ENCODE measurements around the gene NCS1. TPM values are rescaled to one million over a fixed set of nuclear protein-coding genes. Genes with fewer than 3 reads are reported as not detected.

NCS1 gene
- total RNA-seq, 2 donors from 2014 or later: 0.12 to 0.31 TPM

DNA sequence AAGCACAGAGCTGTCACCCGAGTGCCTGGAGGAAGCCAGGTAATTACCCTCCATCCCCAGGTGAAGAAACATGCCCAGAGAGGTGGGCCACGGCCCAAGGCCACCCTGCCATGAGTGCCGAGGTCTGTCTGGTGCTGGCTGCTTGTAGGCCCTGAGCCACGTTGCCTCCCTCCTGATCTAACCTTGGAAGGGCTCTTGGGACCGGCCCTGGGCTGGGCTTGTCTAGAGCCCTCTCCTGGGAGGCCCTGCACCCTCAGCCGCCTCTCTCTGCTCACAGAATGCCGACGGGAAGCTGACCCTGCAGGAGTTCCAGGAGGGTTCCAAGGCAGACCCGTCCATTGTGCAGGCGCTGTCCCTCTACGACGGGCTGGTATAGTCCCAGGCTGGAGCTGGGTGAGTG is 53.9 kb downstream of the NCS1 start:
- Mint-ChIP-seq H3K36me3 (ENCODE audit: low read depth) (no peaks in the 10 kb centered on the region), H3K27ac (no peak overlapping the region), H3K4me3 (no peak overlapping the region), H3K27me3 (no peaks in the 10 kb centered on the region), H3K4me1 (no peaks in the 10 kb centered on the region)
- ATAC-seq (no peak), DNase-seq (no peak)
- H3K9me3 ChIP-seq (ENCODE audit: control insufficient read depth, low read length, poor library complexity, severe bottlenecking): peaks cover 4% of the 10 kb centered on the region

DNA sequence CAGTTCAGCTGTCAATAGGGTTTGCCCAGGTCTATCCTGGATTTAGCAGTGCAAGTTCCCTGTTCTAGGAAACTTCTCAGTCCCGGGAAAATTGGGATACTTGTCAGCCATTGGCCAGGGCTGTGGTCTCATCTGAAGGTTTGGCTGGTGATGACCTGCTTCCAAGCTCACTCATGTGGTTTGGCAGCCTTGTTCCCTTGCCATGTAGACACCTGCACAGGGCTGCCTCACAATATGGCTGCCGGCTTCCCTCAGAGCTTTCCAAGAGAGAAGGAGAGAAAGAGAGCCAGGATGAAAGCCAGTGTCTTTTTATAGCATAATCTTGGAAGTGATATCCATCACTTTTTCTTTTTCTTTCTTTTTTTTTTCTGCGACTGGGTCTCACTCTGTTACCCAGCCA is 55.6 kb downstream of the NCS1 start:
- Mint-ChIP-seq H3K4me3 (no peak overlapping the region), H3K4me1 (no peaks in the 10 kb centered on the region), H3K27ac (no peak overlapping the region), H3K27me3 (no peaks in the 10 kb centered on the region), H3K36me3 (ENCODE audit: low read depth) (no peaks in the 10 kb centered on the region)
- ATAC-seq (no peak), DNase-seq (no peak)
- H3K9me3 ChIP-seq (ENCODE audit: control insufficient read depth, low read length, poor library complexity, severe bottlenecking): peaks cover 4% of the 10 kb centered on the region

DNA sequence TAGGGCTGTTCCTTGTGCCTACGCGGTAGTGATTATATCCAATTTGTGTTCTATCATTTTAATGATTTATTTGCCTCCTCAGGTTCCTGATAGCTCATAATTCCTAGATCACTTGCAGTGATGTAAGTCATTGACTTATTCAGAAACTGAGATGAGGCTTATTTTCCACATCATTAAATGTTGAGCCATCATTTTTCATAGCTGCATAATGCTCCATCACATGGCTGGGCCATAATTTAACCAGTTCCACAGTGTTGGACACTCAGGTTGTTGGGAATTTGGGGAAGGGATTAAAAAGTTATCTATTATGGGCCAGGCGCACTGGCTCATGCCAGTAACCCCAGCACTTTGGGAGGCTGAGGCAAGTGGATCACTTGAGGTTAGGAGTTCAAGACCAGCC is 57.6 kb downstream of the NCS1 start:
- no peaks in the 10 kb centered on the region for H3K27me3 Mint-ChIP-seq

DNA sequence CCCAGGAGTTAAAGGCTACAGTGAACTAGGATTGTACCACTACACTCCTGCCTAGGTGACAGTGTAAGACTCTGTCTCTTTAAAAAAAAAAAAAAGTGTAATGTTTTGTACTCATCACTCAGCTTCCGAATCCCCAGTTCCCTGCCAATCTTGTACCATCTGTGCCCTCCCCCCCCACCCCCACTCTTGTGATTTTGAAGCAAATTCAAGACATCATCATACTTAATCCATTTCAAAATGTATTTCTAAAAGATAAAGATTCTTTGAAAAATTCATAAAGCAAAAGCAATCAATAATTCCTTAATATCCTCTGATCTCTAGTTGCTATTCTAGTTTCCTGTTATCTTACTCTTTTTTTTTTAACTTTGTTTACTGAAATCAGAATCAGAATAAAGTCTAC is 58.4 kb downstream of the NCS1 start:
- no peaks in the 10 kb centered on the region for H3K27me3 Mint-ChIP-seq
- ATAC-seq (no peak), DNase-seq (no peak)
- no peaks in the 10 kb centered on the region for H3K4me1 Mint-ChIP-seq
- no peak overlapping the region for H3K4me3 Mint-ChIP-seq
- H3K27ac Mint-ChIP-seq: no peak overlapping the region
- peaks cover 4% of the 10 kb centered on the region for H3K9me3 ChIP-seq (ENCODE audit: control insufficient read depth, low read length, poor library complexity, severe bottlenecking)
- H3K36me3 Mint-ChIP-seq (ENCODE audit: low read depth): no peaks in the 10 kb centered on the region

More for the DNA sequence above, 57.6 kb downstream of the NCS1 start:
- no peak overlapping the region for H3K4me3 Mint-ChIP-seq
- H3K36me3 Mint-ChIP-seq (ENCODE audit: low read depth): no peaks in the 10 kb centered on the region
- H3K27ac Mint-ChIP-seq: no peak overlapping the region
- DNase-seq: no peak
- no peak for ATAC-seq
- no peaks in the 10 kb centered on the region for H3K4me1 Mint-ChIP-seq
- H3K9me3 ChIP-seq (ENCODE audit: control insufficient read depth, low read length, poor library complexity, severe bottlenecking): peaks cover 4% of the 10 kb centered on the region

DNA sequence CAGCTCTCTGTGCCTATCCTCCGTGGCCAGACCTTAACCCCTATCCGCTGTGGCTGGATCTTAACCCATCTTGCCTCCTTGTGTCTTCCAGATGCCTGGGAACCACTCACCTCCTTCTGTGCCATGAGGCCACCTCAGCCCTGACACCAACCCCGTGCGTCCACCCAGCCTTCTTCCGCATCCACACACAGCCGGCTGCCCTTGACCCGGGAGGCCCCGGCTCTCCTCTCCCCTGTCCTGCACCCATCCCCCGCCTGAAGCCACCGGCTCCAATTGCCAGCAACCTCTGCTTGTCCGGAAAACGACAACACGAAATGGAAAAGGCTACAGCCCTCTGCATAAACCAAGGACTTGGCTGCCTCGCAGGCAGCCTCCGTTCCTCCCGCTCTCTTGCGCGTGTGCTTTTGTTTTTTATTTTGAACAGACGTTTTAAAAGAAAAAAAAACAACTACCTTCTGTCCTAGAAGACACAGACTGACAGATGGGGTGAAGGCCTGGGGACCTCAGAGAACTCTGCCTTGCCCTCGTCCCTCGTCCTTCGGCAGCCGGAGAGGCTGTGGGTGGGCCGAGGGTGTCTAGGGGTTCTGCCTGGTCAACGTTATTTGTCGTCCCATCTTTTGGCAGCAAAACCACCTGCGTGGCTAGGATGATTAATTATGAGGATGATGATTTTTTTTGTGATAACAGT is 60.8 kb downstream of the NCS1 start:
- no peak overlapping the region for H3K27ac Mint-ChIP-seq

DNA sequence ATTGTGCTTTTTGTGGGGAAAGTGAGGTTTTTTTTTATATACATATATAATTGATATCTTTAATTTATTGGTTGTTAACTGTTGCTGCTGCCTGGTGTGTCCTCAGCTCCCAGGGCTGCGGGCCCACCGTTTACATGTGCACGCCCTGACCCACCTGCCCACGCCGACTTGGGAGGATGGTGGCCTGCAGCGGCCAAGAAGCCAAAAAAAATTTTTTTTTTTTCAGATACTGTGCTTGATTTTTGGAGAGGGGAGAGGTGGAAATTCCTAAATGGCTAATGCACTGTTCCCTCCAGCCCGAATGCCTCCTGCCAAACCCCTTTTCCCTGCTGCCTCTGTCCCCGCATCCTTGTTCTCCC is 61.4 kb downstream of the NCS1 start:
- ATAC-seq (no peak), DNase-seq (no peak)
- Mint-ChIP-seq H3K36me3 (ENCODE audit: low read depth) (no peaks in the 10 kb centered on the region), H3K4me1 (peaks cover 5% of the 10 kb centered on the region), H3K4me3 (no peak overlapping the region), H3K27ac (no peak overlapping the region), H3K27me3 (no peaks in the 10 kb centered on the region)
- H3K9me3 ChIP-seq (ENCODE audit: control insufficient read depth, low read length, poor library complexity, severe bottlenecking): no peaks in the 10 kb centered on the region

More for the DNA sequence above, 60.8 kb downstream of the NCS1 start:
- ATAC-seq (no peak), DNase-seq (no peak)
- Mint-ChIP-seq H3K27me3 (no peaks in the 10 kb centered on the region), H3K4me1 (peaks cover 5% of the 10 kb centered on the region), H3K36me3 (ENCODE audit: low read depth) (no peaks in the 10 kb centered on the region), H3K4me3 (no peak overlapping the region)
- H3K9me3 ChIP-seq (ENCODE audit: control insufficient read depth, low read length, poor library complexity, severe bottlenecking): peaks cover under 1% of the 10 kb centered on the region

DNA sequence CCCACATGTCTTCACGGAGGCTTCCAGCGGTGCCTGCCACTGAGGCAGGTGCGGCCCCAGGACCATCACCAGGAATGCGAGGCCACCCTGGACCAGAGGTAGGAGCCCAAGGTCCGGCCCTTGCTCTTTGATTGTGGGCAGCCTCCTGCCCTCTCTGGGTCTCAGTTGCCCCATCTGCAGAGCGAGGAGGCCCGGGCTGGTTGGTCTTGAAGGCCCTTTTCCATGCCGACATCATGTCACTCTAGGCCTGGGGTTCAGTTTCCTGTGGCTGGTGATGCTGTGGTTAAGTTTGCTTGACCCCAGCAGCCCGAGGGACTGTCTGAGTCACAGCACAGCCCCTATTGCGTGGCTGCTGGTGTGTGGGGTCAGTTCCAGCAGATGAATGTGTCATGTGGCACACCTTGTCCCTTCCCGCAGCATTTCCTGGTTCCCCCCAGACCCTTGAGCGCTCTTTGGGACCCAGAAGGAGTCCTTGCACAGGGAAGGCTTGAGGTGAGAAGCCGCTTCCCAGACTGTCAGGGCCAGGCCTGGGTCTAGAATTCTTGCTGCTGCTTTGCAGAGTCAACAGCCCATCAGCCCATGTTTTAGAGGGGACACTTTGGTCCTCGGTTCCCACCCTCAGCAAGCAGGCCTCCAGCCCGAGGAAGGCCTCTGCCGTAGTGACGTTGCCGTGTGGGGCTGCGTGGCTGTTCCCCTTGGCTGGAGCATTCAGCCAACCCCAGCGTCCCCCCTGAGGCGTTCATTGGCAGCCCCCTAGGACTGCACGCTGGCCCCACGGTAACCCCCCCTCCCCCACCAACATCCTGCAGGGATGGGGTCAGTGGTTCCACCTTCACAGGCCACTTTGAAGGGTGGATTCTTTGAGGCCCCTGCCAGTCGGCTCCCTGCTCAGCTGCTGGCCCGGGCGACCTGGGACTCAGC is 62.4 kb downstream of the NCS1 start:
- ATAC-seq (no peak), DNase-seq (no peak)
- Mint-ChIP-seq H3K36me3 (ENCODE audit: low read depth) (no peaks in the 10 kb centered on the region), H3K27me3 (no peaks in the 10 kb centered on the region), H3K4me3 (no peak overlapping the region), H3K4me1 (peaks cover 7% of the 10 kb centered on the region), H3K27ac (no peak overlapping the region)
- H3K9me3 ChIP-seq (ENCODE audit: control insufficient read depth, low read length, poor library complexity, severe bottlenecking): no peaks in the 10 kb centered on the region

DNA sequence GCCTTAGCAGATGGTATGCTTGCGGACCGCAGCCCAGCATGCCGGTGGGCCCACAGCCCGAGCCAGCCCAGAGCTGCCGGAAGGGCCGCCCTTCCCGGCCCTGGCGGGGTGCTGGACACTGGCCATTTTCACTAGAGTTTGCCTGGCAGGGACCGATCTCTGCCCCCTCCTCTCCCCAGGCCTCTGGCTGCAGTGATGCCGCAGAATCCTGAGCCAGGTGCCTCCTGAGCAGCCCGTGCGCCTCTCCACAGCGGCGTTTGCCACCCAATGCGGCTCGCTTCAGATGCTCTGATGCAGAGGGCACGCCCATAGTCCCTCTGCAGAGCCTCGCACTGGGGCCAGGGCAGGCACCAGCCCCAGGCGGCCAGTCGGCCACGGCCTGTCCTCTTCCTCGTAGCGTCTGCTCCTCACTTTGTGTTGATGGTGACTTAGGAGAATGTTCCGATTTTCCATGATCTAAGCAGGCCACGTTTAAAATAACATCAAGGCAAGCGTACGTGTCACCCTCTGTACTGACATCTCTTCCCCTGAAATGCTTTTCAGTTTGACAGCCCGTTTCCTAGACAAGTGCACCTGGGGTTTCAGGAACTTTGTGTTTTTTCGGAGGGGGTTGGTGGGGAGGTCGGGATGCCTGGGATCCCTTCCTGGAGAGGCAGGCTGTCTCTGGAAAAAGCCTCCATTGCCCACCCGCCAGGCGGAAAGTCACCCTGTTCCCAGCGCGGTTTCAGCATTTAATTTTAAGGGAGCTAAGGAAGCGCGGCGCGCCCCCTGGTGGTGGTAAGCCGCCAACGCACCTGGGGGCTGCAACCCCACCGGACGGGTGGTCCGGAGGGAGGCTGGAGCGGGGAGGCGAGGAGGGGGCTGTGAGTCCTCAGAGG is 63.6 kb downstream of the NCS1 start:
- peaks cover 16% of the 10 kb centered on the region for H3K4me1 Mint-ChIP-seq
- H3K27me3 Mint-ChIP-seq: no peaks in the 10 kb centered on the region
- no peaks in the 10 kb centered on the region for H3K36me3 Mint-ChIP-seq (ENCODE audit: low read depth)
- ATAC-seq (peak; percentile 50), DNase-seq (peak; percentile 60 to 69 (median 62))
- no peaks in the 10 kb centered on the region for H3K9me3 ChIP-seq (ENCODE audit: control insufficient read depth, low read length, poor library complexity, severe bottlenecking)
- H3K4me3 Mint-ChIP-seq: peak overlapping the region; percentile 66
- H3K27ac Mint-ChIP-seq: peak overlapping the region; percentile 41

DNA sequence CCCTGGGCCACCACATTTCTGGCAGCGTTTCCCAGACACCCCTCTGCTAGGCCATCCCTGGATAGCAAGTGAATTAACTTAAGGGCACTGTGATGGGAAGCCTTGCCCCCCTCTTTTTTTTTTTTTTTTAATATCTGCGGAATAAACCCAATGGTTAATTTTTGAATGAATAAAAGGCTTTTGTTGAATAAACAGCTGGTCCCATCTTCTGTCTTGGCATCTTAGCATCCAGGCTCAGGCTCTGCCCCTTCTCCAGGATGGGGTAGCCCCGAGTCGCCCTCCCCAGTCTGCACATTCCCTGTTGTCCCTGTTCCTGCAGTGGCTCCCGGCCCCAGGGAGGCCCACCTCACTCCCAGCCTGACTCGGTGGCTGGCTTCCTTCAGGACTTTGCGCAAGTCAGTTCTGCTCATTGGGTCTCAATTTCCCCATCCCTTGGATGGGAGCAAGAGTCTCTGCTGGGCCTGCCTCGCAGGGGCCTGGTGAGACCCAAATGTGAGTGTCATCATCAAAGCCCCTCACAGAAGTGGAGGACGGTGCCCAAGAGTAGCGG is 64.3 kb downstream of the NCS1 start:
- no peaks in the 10 kb centered on the region for H3K36me3 Mint-ChIP-seq (ENCODE audit: low read depth)
- H3K9me3 ChIP-seq (ENCODE audit: control insufficient read depth, low read length, poor library complexity, severe bottlenecking): no peaks in the 10 kb centered on the region
- H3K4me1 Mint-ChIP-seq: peaks cover 20% of the 10 kb centered on the region
- ATAC-seq: no peak
- H3K27ac Mint-ChIP-seq: peak overlapping the region; percentile 41
- H3K27me3 Mint-ChIP-seq: no peaks in the 10 kb centered on the region
- H3K4me3 Mint-ChIP-seq: peak overlapping the region; percentile 37
- DNase-seq: no peak

DNA sequence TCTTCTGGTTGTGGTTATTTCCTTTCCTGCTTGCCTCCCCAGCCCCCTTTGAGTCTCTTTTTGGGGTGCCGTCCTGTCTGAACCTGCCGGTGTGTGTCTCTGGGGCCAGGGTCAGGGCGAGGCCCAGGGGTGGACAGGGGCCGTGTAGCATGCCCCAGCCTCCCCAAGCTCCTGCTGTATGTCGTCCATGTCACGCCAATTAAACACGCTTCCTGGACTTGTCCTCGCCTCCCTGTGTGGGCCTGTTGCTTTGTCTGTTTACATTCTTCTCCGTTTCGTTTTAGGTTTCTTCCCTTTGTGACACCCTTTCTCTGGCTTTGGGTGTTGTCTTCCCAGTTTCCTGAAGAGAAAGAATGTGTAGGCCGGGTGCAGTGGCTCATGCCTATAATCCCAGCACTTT is 64.9 kb downstream of the NCS1 start:
- Mint-ChIP-seq H3K4me3 (no peak overlapping the region), H3K27me3 (no peaks in the 10 kb centered on the region), H3K4me1 (peaks cover 20% of the 10 kb centered on the region), H3K27ac (peak overlapping the region; percentile 16), H3K36me3 (ENCODE audit: low read depth) (no peaks in the 10 kb centered on the region)
- H3K9me3 ChIP-seq (ENCODE audit: control insufficient read depth, low read length, poor library complexity, severe bottlenecking): no peaks in the 10 kb centered on the region
- DNase-seq: no peak
- no peak for ATAC-seq

DNA sequence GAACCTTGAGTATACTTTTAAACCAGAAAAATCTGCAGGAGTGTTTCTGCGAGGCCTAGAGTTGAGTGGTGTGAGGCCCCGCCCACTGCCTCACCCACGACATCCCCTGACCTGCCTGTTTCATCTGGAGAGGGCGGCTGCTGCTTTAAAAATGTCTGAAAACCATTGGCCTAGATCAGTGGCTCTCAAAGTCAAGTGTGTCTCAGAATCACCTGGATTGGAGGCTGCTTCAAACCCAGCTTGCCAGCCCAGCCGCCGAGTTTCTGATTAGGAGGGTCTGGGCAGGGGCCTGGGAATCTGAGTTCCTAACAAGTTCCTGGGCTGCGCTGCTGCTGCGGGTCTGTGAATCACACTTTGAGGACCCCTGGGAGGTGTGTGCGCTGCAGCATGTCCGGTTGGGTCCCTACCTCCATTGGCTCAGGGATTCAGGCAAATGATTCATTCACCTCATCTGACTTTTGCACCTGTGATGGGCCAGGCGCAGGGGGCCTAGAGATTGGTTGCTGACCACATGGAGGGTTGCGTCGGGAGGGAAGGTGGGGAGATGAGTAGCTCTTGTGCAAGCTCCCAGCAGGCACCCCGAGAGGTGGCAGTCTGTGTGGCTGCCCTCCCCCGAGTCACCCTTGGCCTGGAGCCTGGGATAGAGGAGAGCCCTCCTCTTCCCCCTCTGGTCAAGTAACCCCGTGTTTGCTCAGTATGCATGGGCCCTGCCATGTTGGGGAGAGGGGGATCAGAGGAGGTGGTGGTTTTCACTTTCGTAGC is 65.7 kb downstream of the NCS1 start:
- no peak for ATAC-seq

DNA sequence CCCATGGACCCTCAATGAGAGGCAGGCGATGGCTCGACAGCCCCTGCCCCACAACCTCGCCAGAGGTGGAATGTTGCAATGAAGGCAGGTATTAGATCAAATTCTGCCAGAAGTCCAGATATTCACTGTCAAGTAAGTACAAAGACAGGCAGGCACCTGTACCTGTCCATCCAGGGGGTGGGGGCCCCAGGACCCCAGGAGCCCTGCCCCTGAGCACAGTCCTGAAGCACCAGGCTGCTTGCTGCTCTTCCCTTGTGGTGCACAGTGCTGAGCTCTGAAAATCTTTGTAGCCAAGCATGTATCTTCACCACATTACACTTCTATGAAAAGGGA is 67.1 kb downstream of the NCS1 start:
- H3K4me1 Mint-ChIP-seq: peaks cover 30% of the 10 kb centered on the region
- H3K9me3 ChIP-seq (ENCODE audit: control insufficient read depth, low read length, poor library complexity, severe bottlenecking): no peaks in the 10 kb centered on the region
- H3K27me3 Mint-ChIP-seq: no peaks in the 10 kb centered on the region
- DNase-seq (no peak), ATAC-seq (peak; percentile 4)
- H3K4me3 Mint-ChIP-seq: no peak overlapping the region
- no peaks in the 10 kb centered on the region for H3K36me3 Mint-ChIP-seq (ENCODE audit: low read depth)
- no peak overlapping the region for H3K27ac Mint-ChIP-seq

More for the DNA sequence above, 65.7 kb downstream of the NCS1 start:
- no peaks in the 10 kb centered on the region for H3K36me3 Mint-ChIP-seq (ENCODE audit: low read depth)
- H3K9me3 ChIP-seq (ENCODE audit: control insufficient read depth, low read length, poor library complexity, severe bottlenecking): no peaks in the 10 kb centered on the region
- peaks cover 24% of the 10 kb centered on the region for H3K4me1 Mint-ChIP-seq
- DNase-seq: no peak
- peak overlapping the region; percentile 16 for H3K27ac Mint-ChIP-seq
- H3K27me3 Mint-ChIP-seq: no peaks in the 10 kb centered on the region
- H3K4me3 Mint-ChIP-seq: no peak overlapping the region
